HEK293 (cell line): ENCODE results near the gene SAMD5.

Experiments used
- CTCF ChIA-PET: fragments of 350-600 bp; formaldehyde crosslinking; extraction: SDS; loops from one replicate; lab custom pipeline; 2021; ENCODE audit warnings: antibody characterized with exemption; lab: Yijun Ruan, JAX
- POLR2A ChIA-PET: fragments of 300-600 bp; formaldehyde crosslinking; extraction: SDS; loops from one replicate; lab custom pipeline; 2020; ENCODE audit warnings: antibody characterized with exemption, inconsistent platforms; lab: Yijun Ruan, JAX
- H3K27ac ChIP-seq: fragments of 200-500 bp; sonication (Bioruptor generic); 2 replicates; pipeline ENCODE4 v1.5.1; 2014; ENCODE audit warnings: low read depth, low read length, control low read depth, inconsistent platforms; ENCODE audit errors: extremely low read depth
- H3K36me3 ChIP-seq, 2 experiments: fragments of 200-500 bp in 1 of 2; sonication (Bioruptor generic) in 1 of 2; 1 replicate in 1 of 2; 2 replicates in 1 of 2; pipeline ENCODE4 v1.5.1; 2014 to 2017; ENCODE audit warnings: inconsistent platforms in 2 of 2, low read length in 2 of 2; ENCODE audit not compliant: control insufficient read depth in 2 of 2, insufficient read depth in 1 of 2
- H3K4me1 ChIP-seq: fragments of 200-500 bp; sonication (Bioruptor generic); 2 replicates; pipeline ENCODE4 v1.5.1; 2014; ENCODE audit warnings: mild to moderate bottlenecking, low read length, inconsistent platforms; ENCODE audit not compliant: control insufficient read depth, insufficient read depth
- H3K4me3 ChIP-seq: 2 replicates; pipeline ENCODE4 v1.5.1; 2011; ENCODE audit warnings: low read depth, mild to moderate bottlenecking, control low read depth, low read length, moderate library complexity
- H3K9me3 ChIP-seq: fragments of 200-500 bp; sonication (Bioruptor generic); 2 replicates; pipeline ENCODE4 v1.5.1; 2014; ENCODE audit warnings: low read depth, low read length, inconsistent platforms; ENCODE audit not compliant: control insufficient read depth, insufficient read depth
- BCL11B ChIP-seq: fragments of 450-650 bp; formaldehyde crosslinking; IDR thresholded peaks from 2 replicates; pipeline ENCODE4 v1.5.1; 2016; ENCODE audit warnings: low read depth, missing biosample characterization, missing genetic modification characterization
- HOXC10 ChIP-seq: sonication (generic); formaldehyde crosslinking; IDR thresholded peaks from 2 replicates; pipeline ENCODE4 v1.8.1; 2023; ENCODE audit warnings: mild to moderate bottlenecking, missing genetic modification reagents
- RBAK ChIP-seq: fragments of 450-650 bp; formaldehyde crosslinking; IDR thresholded peaks from 2 replicates; pipeline ENCODE4 v1.5.1; 2016; ENCODE audit warnings: missing biosample characterization, missing genetic modification characterization
- TCF7L2 ChIP-seq: IDR thresholded peaks from 2 replicates; pipeline ENCODE4 v1.6.1; 2011; ENCODE audit warnings: low read depth, mild to moderate bottlenecking, inconsistent platforms, low read length, moderate library complexity, borderline replicate concordance
- TSHZ1 ChIP-seq: fragments of 450-650 bp; formaldehyde crosslinking; IDR thresholded peaks from 2 replicates; pipeline ENCODE4 v1.5.1; 2016; ENCODE audit warnings: missing biosample characterization, missing genetic modification characterization, borderline replicate concordance
- ZNF174 ChIP-seq: fragments of 450-650 bp; formaldehyde crosslinking; IDR thresholded peaks from 2 replicates; pipeline ENCODE4 v1.5.0; 2017; ENCODE audit warnings: missing biosample characterization, mild to moderate bottlenecking, missing genetic modification characterization
- ZNF175 ChIP-seq: fragments of 450-650 bp; formaldehyde crosslinking; IDR thresholded peaks from 2 replicates; pipeline ENCODE4 v1.5.1; 2016; ENCODE audit warnings: missing biosample characterization, missing genetic modification characterization
- ZNF211 ChIP-seq: fragments of 450-650 bp; formaldehyde crosslinking; IDR thresholded peaks from 2 replicates; pipeline ENCODE4 v1.5.1; 2016; ENCODE audit warnings: low read depth, missing biosample characterization, missing genetic modification characterization
- ZNF274 ChIP-seq, 2 experiments: fragments of 200-500 bp in 1 of 2; fragments of 450-650 bp in 1 of 2; sonication (Bioruptor generic) in 1 of 2; formaldehyde crosslinking in 1 of 2; IDR thresholded peaks; 2 replicates each; pipeline versions ENCODE4 v1.5.1 to v1.6.1; 2014 to 2016; ENCODE audit warnings: borderline replicate concordance in 1 of 2, inconsistent platforms in 1 of 2, low read length in 1 of 2, missing biosample characterization in 1 of 2, missing genetic modification characterization in 1 of 2
- ZNF292 ChIP-seq: fragments of 450-650 bp; formaldehyde crosslinking; IDR thresholded peaks from 2 replicates; pipeline ENCODE4 v1.5.1; 2016; ENCODE audit warnings: low read depth, missing biosample characterization, missing genetic modification characterization, borderline replicate concordance
- ZNF324 ChIP-seq: fragments of 450-650 bp; formaldehyde crosslinking; IDR thresholded peaks from 2 replicates; pipeline ENCODE4 v1.5.1; 2016; ENCODE audit warnings: missing biosample characterization, missing genetic modification characterization
- ZNF391 ChIP-seq: fragments of 450-650 bp; formaldehyde crosslinking; IDR thresholded peaks from 2 replicates; pipeline ENCODE4 v1.5.1; 2016; ENCODE audit warnings: low read depth, missing biosample characterization, missing genetic modification characterization, borderline replicate concordance
- ZNF404 ChIP-seq: fragments of 450-650 bp; formaldehyde crosslinking; IDR thresholded peaks from 2 replicates; pipeline ENCODE4 v1.5.1; 2017; ENCODE audit warnings: missing biosample characterization, missing genetic modification characterization
- ZNF416 ChIP-seq: fragments of 450-650 bp; formaldehyde crosslinking; IDR thresholded peaks from 2 replicates; pipeline ENCODE4 v1.5.1; 2016; ENCODE audit warnings: missing biosample characterization, missing genetic modification characterization
- ZNF433 ChIP-seq: fragments of 450-650 bp; formaldehyde crosslinking; IDR thresholded peaks from 2 replicates; pipeline ENCODE4 v1.5.1; 2016; ENCODE audit warnings: missing biosample characterization, missing genetic modification characterization, low read depth
- ZNF488 ChIP-seq: fragments of 450-650 bp; formaldehyde crosslinking; IDR thresholded peaks from 2 replicates; pipeline ENCODE4 v1.5.1; 2016; ENCODE audit warnings: missing biosample characterization, missing genetic modification characterization
- ZNF610 ChIP-seq: fragments of 450-650 bp; formaldehyde crosslinking; IDR thresholded peaks from 2 replicates; pipeline ENCODE4 v1.5.1; 2016; ENCODE audit warnings: missing biosample characterization, missing genetic modification characterization, borderline replicate concordance
- ZNF704 ChIP-seq: fragments of 450-650 bp; formaldehyde crosslinking; IDR thresholded peaks from 2 replicates; pipeline ENCODE4 v1.5.1; 2016; ENCODE audit warnings: missing biosample characterization, missing genetic modification characterization
- ZSCAN5A ChIP-seq: fragments of 450-650 bp; formaldehyde crosslinking; IDR thresholded peaks from 2 replicates; pipeline ENCODE4 v1.5.1; 2016; ENCODE audit warnings: missing biosample characterization, missing genetic modification characterization
- TF ChIP-seq, protein P1 (sequence below): fragments of 450-650 bp; formaldehyde crosslinking; optimal IDR thresholded peaks from 2 replicates; pipeline ENCODE3; 2016; ENCODE audit warnings: missing biosample characterization, mild to moderate bottlenecking, missing genetic modification characterization

Gene SAMD5

DNA sequence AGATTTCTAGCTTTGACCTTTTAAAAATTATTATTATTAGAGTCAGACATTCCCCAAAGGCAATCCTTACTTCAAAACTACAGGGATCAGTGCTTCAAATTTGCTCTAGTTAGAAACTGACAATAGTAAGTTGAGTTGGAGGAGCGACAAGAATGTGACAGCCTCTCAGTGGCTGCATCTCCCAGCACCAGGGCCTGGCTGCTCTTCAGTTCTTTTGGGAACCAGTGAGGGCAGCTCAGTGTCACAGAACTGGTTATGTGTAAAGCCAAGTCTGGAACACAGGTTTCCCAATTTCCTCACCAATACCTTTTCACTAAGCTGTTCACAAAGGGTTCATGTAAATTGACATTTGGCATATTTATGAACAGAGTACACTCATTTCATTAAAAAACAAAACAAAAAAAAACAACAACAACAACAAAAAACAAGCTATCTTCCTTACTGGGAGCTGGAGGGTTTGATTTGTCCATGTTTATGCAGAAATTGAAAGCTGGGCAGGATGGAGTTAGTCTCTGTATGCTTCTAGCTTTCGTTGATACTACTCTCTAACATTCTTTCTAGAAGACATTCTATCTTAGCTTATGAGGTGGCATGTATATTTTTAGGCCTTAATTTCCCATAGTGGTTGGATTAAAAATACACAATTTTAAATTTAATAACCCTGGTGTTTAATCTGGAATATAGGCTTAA, 95.0 kb downstream of the SAMD5 start:
- ChIA-PET CTCF (interaction anchor here (0.6 to 0.9 kb wide), 3 partner anchors 12 to 1263 kb away, joined by 3 read pairs; no protein-coding TSS in a partner anchor), POLR2A (no interaction called here)
- H3K4me1 ChIP-seq, result peaks cover 2% of the 10 kb centered on the region; the same call in 1 of the 2 replicates
- no peak overlapping the region for H3K4me3 ChIP-seq
- no peak overlapping the region for H3K27ac ChIP-seq
- no peaks in the 10 kb centered on the region for H3K36me3 ChIP-seq
- H3K9me3 ChIP-seq, result no peaks in the 10 kb centered on the region
- no peak for TF ChIP-seq RBAK (tag by site-specific recombination)
- TF ChIP-seq ZNF610 (tag by site-specific recombination), result no peak
- TF ChIP-seq, protein P1, sequence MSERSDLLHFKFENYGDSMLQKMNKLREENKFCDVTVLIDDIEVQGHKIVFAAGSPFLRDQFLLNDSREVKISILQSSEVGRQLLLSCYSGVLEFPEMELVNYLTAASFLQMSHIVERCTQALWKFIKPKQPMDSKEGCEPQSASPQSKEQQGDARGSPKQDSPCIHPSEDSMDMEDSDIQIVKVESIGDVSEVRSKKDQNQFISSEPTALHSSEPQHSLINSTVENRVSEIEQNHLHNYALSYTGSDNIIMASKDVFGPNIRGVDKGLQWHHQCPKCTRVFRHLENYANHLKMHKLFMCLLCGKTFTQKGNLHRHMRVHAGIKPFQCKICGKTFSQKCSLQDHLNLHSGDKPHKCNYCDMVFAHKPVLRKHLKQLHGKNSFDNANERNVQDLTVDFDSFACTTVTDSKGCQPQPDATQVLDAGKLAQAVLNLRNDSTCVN, result no peak
- TF ChIP-seq TSHZ1 (tag by site-specific recombination), result no peak
- TF ChIP-seq ZNF174, result no peak
- TF ChIP-seq HOXC10 (CRISPR knock-in tag), result no peak
- no peak for TF ChIP-seq ZNF391
- TF ChIP-seq BCL11B (tag by site-specific recombination), result no peak
- no peak for TF ChIP-seq ZNF292
- no peak for TF ChIP-seq ZNF175 (tag by site-specific recombination)
- TF ChIP-seq ZNF488, result no peak
- no peak for TF ChIP-seq TCF7L2
- TF ChIP-seq ZNF433 (tag by site-specific recombination), result no peak
- TF ChIP-seq ZNF416 (tag by site-specific recombination), result no peak
- no peak for TF ChIP-seq ZNF324
- TF ChIP-seq ZNF274 (IDR thresholded peaks at IDR 0.05; ENCODE audit: low read length), result no peak
- no peak for TF ChIP-seq ZNF274 (tag by site-specific recombination; IDR thresholded peaks at IDR 0.05; ENCODE audit: borderline replicate concordance)
- no peak for TF ChIP-seq ZNF704 (tag by site-specific recombination)
- TF ChIP-seq ZNF211, result no peak
- TF ChIP-seq ZNF404 (tag by site-specific recombination), result no peak
- no peak for TF ChIP-seq ZSCAN5A
